ENCODE results near the gene C3orf70.

DNA sequence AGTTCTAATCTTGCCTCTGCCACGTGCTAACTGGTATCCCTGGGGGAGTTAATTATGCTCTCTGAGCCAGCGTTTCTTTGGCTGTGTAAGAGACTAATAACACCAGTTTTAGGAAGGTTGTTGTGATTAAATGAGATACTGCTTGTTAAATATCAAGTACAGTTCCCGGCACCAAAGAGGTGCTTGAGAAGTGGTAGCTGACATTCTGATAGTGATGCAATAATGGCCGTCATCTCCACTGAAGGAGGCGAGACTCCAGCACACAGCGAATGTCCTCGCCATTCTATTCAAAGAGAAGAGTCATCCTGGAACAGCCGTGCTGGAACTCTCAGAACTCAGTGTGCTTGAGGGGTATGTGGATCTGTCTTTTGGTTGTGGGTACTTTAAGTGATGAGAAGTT is 9.8 kb upstream of the C3orf70 start:
- TF ChIP-seq, protein P1, sequence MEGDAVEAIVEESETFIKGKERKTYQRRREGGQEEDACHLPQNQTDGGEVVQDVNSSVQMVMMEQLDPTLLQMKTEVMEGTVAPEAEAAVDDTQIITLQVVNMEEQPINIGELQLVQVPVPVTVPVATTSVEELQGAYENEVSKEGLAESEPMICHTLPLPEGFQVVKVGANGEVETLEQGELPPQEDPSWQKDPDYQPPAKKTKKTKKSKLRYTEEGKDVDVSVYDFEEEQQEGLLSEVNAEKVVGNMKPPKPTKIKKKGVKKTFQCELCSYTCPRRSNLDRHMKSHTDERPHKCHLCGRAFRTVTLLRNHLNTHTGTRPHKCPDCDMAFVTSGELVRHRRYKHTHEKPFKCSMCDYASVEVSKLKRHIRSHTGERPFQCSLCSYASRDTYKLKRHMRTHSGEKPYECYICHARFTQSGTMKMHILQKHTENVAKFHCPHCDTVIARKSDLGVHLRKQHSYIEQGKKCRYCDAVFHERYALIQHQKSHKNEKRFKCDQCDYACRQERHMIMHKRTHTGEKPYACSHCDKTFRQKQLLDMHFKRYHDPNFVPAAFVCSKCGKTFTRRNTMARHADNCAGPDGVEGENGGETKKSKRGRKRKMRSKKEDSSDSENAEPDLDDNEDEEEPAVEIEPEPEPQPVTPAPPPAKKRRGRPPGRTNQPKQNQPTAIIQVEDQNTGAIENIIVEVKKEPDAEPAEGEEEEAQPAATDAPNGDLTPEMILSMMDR (IDR thresholded peaks at IDR 0.05; ENCODE audit: insufficient read depth, low read length) = no peak
- no peak for TF ChIP-seq POLR2AphosphoS5 (IDR thresholded peaks at IDR 0.05; ENCODE audit: low read depth)
- no peak for TF ChIP-seq GABPA (IDR thresholded peaks at IDR 0.05; ENCODE audit: low read depth)
